ENCODE measurements around the gene CDHR3.

Gene CDHR3

GRCh38 chr7:106053109-106053508 is 90.0 kb downstream of the CDHR3 start:
- DNase-seq: no peak

GRCh38 chr7:106054156-106054910 is 91.3 kb downstream of the CDHR3 start:
- no peak for DNase-seq

GRCh38 chr7:106054971-106055532 is 92.0 kb downstream of the CDHR3 start:
- no peak for DNase-seq

- no peak for DNase-seq
Observed at GRCh38 chr7:106056513-106057203, 93.6 kb downstream of the CDHR3 start.

GRCh38 chr7:106057204-106057961 is 94.3 kb downstream of the CDHR3 start:
- DNase-seq: no peak

GRCh38 chr7:106057962-106058927 is 95.2 kb downstream of the CDHR3 start:
- DNase-seq: no peak

- no peak for DNase-seq
Observed at GRCh38 chr7:106058928-106059324, 95.9 kb downstream of the CDHR3 start.

GRCh38 chr7:106059556-106059955 is 96.5 kb downstream of the CDHR3 start:
- DNase-seq: no peak

GRCh38 chr7:106060394-106060920 is 97.4 kb downstream of the CDHR3 start:
- DNase-seq: no peak

GRCh38 chr7:106061301-106061979 is 98.4 kb downstream of the CDHR3 start:
- DNase-seq: no peak

- DNase-seq: no peak
Observed at GRCh38 chr7:106062006-106062405, 98.9 kb downstream of the CDHR3 start.

- no peak for DNase-seq
Observed at GRCh38 chr7:106062521-106062931, 99.5 kb downstream of the CDHR3 start.

- no peak for DNase-seq
Observed at GRCh38 chr7:106063024-106063423, 100.0 kb downstream of the CDHR3 start.

- DNase-seq: no peak
Observed at GRCh38 chr7:106063692-106064091, 100.6 kb downstream of the CDHR3 start.

GRCh38 chr7:106064316-106064715 is 101.3 kb downstream of the CDHR3 start:
- no peak for DNase-seq

- no peak for DNase-seq
Observed at GRCh38 chr7:106064771-106065574, 101.9 kb downstream of the CDHR3 start.

GRCh38 chr7:106065575-106066500 is 102.8 kb downstream of the CDHR3 start:
- no peak for DNase-seq

- DNase-seq: no peak
Observed at GRCh38 chr7:106067678-106068077, 104.6 kb downstream of the CDHR3 start.

GRCh38 chr7:106068538-106068961 is 105.5 kb downstream of the CDHR3 start:
- no peak for DNase-seq
